Spinal cord (tissue), 10 donors: Measurements from ENCODE around the gene OR6K3. TPM values are rescaled to one million over a fixed set of nuclear protein-coding genes. Genes with fewer than 3 reads are reported as not detected.
"Not testable (repeated sequence)": the region's sequence is repeated elsewhere in the genome, so short reads cannot be mapped to it uniquely, and the experiment has no call there.

Experiments used
- DNase-seq, 6 donors: peaks; one replicate each; pipeline versions ENCODE4 v3.0.0 to v3.0.0-alpha.2; 2013 to 2015; ENCODE audit warnings: low spot score in 6 of 6, low read depth in 4 of 6
- H3K27ac ChIP-seq: one replicate; pipeline ENCODE4 v1.5.1; 2013; ENCODE audit warnings: low read depth, low read length, control low read depth
- H3K27me3 ChIP-seq: one replicate; pipeline ENCODE4 v1.6.1; 2013; ENCODE audit warnings: low read length; ENCODE audit not compliant: control insufficient read depth, insufficient read depth
- H3K36me3 ChIP-seq: one replicate; pipeline ENCODE4 v1.6.1; 2013; ENCODE audit warnings: low read length; ENCODE audit not compliant: control insufficient read depth, insufficient read depth
- H3K4me1 ChIP-seq: one replicate; pipeline ENCODE4 v1.6.1; 2013; ENCODE audit warnings: low read length; ENCODE audit not compliant: control insufficient read depth, insufficient read depth
- H3K4me3 ChIP-seq: one replicate; pipeline ENCODE4 v1.5.1; 2013; ENCODE audit warnings: low read depth, low read length, control low read depth
- H3K9me3 ChIP-seq: one replicate; pipeline ENCODE4 v1.6.1; 2013; ENCODE audit warnings: low read length; ENCODE audit not compliant: control insufficient read depth, insufficient read depth
- WGBS: methylation state at CpG from one replicate; pipeline ENCODE4 v1.1.5; 2013; ENCODE audit warnings: missing lambda C conversion rate; ENCODE audit not compliant: insufficient coverage; 5-methylcytosine and 5-hydroxymethylcytosine counted together
- polyA plus RNA-seq, 2 donors: library from polyadenylated mRNA; unstranded; fragments of 120-200 nt; gene quantifications; one replicate each; pipeline ENCODE4 v1.2.1, GENCODE V29; 2013; ENCODE audit not compliant: insufficient read length in 2 of 2
- total RNA-seq, 2 donors: library from RNA; depleted of rRNA in 1 of 2; stranded (reverse); fragments of 120-200 nt in 1 of 2; fragments of >200 nt in 1 of 2; gene quantifications; one replicate each; pipeline versions ENCODE4 v1.2.3 to v1.2.4, GENCODE V29; 2013 to 2014
- donor health status: healthy.

The OR6K3 gene
- total and polyA plus RNA-seq, 4 donors = not detected

- Histone ChIP-seq H3K4me3 (no peak overlapping the region), H3K4me1 (no peaks in the 10 kb centered on the region)
Observed at GRCh38 chr1:158689875-158690274, 30.6 kb downstream of the OR6K3 start.

GRCh38 chr1:158689110-158689509, 31.4 kb downstream of the OR6K3 start:
- no peaks in the 10 kb centered on the region for H3K27me3 ChIP-seq
- no peaks in the 10 kb centered on the region for H3K9me3 ChIP-seq
- no peak overlapping the region for H3K27ac ChIP-seq
- WGBS = no CpG with 5 or more reads among the region's 1 CpG
- no peaks in the 10 kb centered on the region for H3K36me3 ChIP-seq
- H3K4me1 ChIP-seq = no peaks in the 10 kb centered on the region
- DNase-seq = peak in 2 of 6 donors; percentile 9 to 17
- H3K4me3 ChIP-seq = no peak overlapping the region

More at GRCh38 chr1:158689875-158690274, 30.6 kb downstream of the OR6K3 start:
- H3K36me3 ChIP-seq = no peaks in the 10 kb centered on the region
- no peak overlapping the region for H3K27ac ChIP-seq
- no peaks in the 10 kb centered on the region for H3K9me3 ChIP-seq
- no peak for DNase-seq
- no peaks in the 10 kb centered on the region for H3K27me3 ChIP-seq

- WGBS = no CpG with 5 or more reads among the region's 1 CpG
- H3K4me1 ChIP-seq, H3K9me3 ChIP-seq, DNase-seq, H3K36me3 ChIP-seq, H3K27me3 ChIP-seq, H3K4me3 ChIP-seq, H3K27ac ChIP-seq: not testable (repeated sequence)
Observed at GRCh38 chr1:158688343-158688742, 32.2 kb downstream of the OR6K3 start.

GRCh38 chr1:158687037-158687436, 33.5 kb downstream of the OR6K3 start:
- Histone ChIP-seq H3K9me3 (no peaks in the 10 kb centered on the region), H3K4me1 (no peaks in the 10 kb centered on the region), H3K36me3 (no peaks in the 10 kb centered on the region), H3K27me3 (no peaks in the 10 kb centered on the region), H3K4me3 (no peak overlapping the region), H3K27ac (no peak overlapping the region)
- DNase-seq = no peak

- no peak for DNase-seq
- WGBS = no CpG with 5 or more reads among the region's 7 CpGs
- H3K4me1 ChIP-seq = no peaks in the 10 kb centered on the region
Observed at GRCh38 chr1:158686111-158687009, 34.2 kb downstream of the OR6K3 start, which contains the start of gene SPTA1. Gene SPTA1 (minus strand): TSS chr1:158686715. CDS start chr1:158686517, 198 bp downstream.

GRCh38 chr1:158685085-158685484, 35.4 kb downstream of the OR6K3 start:
- no peaks in the 10 kb centered on the region for H3K27me3 ChIP-seq
- H3K4me1 ChIP-seq = no peaks in the 10 kb centered on the region
- H3K9me3 ChIP-seq = no peaks in the 10 kb centered on the region
- 71% methylated on average over 6 of the region's 7 CpGs for WGBS
- H3K4me3 ChIP-seq = no peak overlapping the region
- DNase-seq = no peak
- no peaks in the 10 kb centered on the region for H3K36me3 ChIP-seq
- no peak overlapping the region for H3K27ac ChIP-seq

More at GRCh38 chr1:158686111-158687009, 34.2 kb downstream of the OR6K3 start, which contains the start of gene SPTA1:
- H3K9me3 ChIP-seq = no peaks in the 10 kb centered on the region
- H3K36me3 ChIP-seq = no peaks in the 10 kb centered on the region
- H3K4me3 ChIP-seq = no peak within 1 kb of the TSS
- H3K27me3 ChIP-seq = no peaks in the 10 kb centered on the region
- no peak within 1 kb of the TSS for H3K27ac ChIP-seq

- no peak overlapping the region for H3K4me3 ChIP-seq
- no peak overlapping the region for H3K27ac ChIP-seq
- no peak for DNase-seq
- WGBS = 100% methylated on average over 1 of the region's 2 CpGs
- no peaks in the 10 kb centered on the region for H3K9me3 ChIP-seq
- H3K27me3 ChIP-seq = no peaks in the 10 kb centered on the region
- H3K4me1 ChIP-seq = no peaks in the 10 kb centered on the region
- H3K36me3 ChIP-seq = no peaks in the 10 kb centered on the region
Observed at GRCh38 chr1:158681606-158682005, 38.9 kb downstream of the OR6K3 start.

- no peaks in the 10 kb centered on the region for H3K4me1 ChIP-seq
- H3K27ac ChIP-seq = no peak overlapping the region
- no CpG with 5 or more reads among the region's 1 CpG for WGBS
- no peak for DNase-seq
- H3K27me3 ChIP-seq = no peaks in the 10 kb centered on the region
- no peaks in the 10 kb centered on the region for H3K9me3 ChIP-seq
- no peak overlapping the region for H3K4me3 ChIP-seq
- H3K36me3 ChIP-seq = no peaks in the 10 kb centered on the region
Observed at GRCh38 chr1:158679289-158679688, 41.2 kb downstream of the OR6K3 start.

GRCh38 chr1:158675563-158676323, 44.8 kb downstream of the OR6K3 start:
- DNase-seq = no peak
- Histone ChIP-seq H3K27ac (no peak overlapping the region), H3K4me3 (no peak overlapping the region), H3K9me3 (no peaks in the 10 kb centered on the region), H3K36me3 (no peaks in the 10 kb centered on the region), H3K4me1 (no peaks in the 10 kb centered on the region), H3K27me3 (no peaks in the 10 kb centered on the region)
- no CpG with 5 or more reads among the region's 4 CpGs for WGBS
